GM12801 (cell line): ENCODE results near the gene KAT2B.

Experiments used
- CTCF ChIP-seq: IDR thresholded peaks from one replicate; pipeline ENCODE4 v1.5.1; 2011; ENCODE audit warnings: control low read depth; ENCODE audit not compliant: insufficient read length; ENCODE audit errors: extremely low read depth

KAT2B gene

GRCh38 chr3:20185679-20186599, 145.7 kb downstream of the KAT2B start, which contains the start of gene SGO1:
SGO1 (minus strand) TSS chr3:20186206; CDS start chr3:20184027, 2,179 bp downstream.
- no peak for TF ChIP-seq CTCF

GRCh38 chr3:20186600-20187004, 146.4 kb downstream of the KAT2B start:
- TF ChIP-seq CTCF = no peak

GRCh38 chr3:20190991-20191390, 150.7 kb downstream of the KAT2B start:
- no peak for TF ChIP-seq CTCF

- no peak for TF ChIP-seq CTCF
Measured at GRCh38 chr3:20194793-20195460, 154.7 kb downstream of the KAT2B start.

GRCh38 chr3:20197775-20198174, 157.5 kb downstream of the KAT2B start:
- no peak for TF ChIP-seq CTCF

GRCh38 chr3:20201143-20201542, 160.9 kb downstream of the KAT2B start:
- no peak for TF ChIP-seq CTCF
